H1 (cell line): ENCODE data around the gene IGF2R. TPM values are rescaled to one million over a fixed set of nuclear protein-coding genes. Genes with fewer than 3 reads are reported as not detected.

Source experiments
- CTCF ChIA-PET: fragments of 300-600 bp; sonication (Branson Sonifier 250); formaldehyde crosslinking; loops from one replicate; lab custom pipeline; 2021; ENCODE audit not compliant: partially characterized antibody; lab: Charles Lee
- POLR2A ChIA-PET: fragments of 300-600 bp; sonication (Branson Sonifier 250); formaldehyde crosslinking; loops from one replicate; lab custom pipeline; 2021; ENCODE audit warnings: inconsistent platforms; ENCODE audit not compliant: partially characterized antibody; lab: Charles Lee
- DNase-seq, 2 experiments: peaks; one replicate each; pipeline versions ENCODE4 v3.0.0 to v3.0.0-alpha.2; 2010 to 2022; ENCODE audit warnings: low spot score in 2 of 2, low read depth in 1 of 2, mixed read lengths in 1 of 2
- FAIRE-seq: peaks from 2 replicates; lab custom pipeline; 2011; peaks lifted over from hg19 to GRCh38; lab: Jason Lieb, UNC
- H2AFZ ChIP-seq: 2 replicates; pipeline ENCODE4 v1.8.1; 2012; ENCODE audit warnings: low read length, inconsistent platforms
- H2AK5ac ChIP-seq: 2 replicates; pipeline ENCODE4 v1.6.1; 2013; ENCODE audit warnings: low read depth, low read length
- H2BK120ac ChIP-seq: replicated peaks from 2 replicates; pipeline ENCODE3; 2013; ENCODE audit warnings: low read depth, low read length, inconsistent platforms
- H2BK12ac ChIP-seq: 2 replicates; pipeline ENCODE4 v1.6.1; 2013; ENCODE audit warnings: low read depth, low read length
- H2BK15ac ChIP-seq: 2 replicates; pipeline ENCODE4 v1.6.1; 2013; ENCODE audit warnings: low read length
- H2BK20ac ChIP-seq: 2 replicates; pipeline ENCODE4 v1.6.1; 2013; ENCODE audit warnings: low read length
- H2BK5ac ChIP-seq: 2 replicates; pipeline ENCODE4 v1.6.1; 2013; ENCODE audit warnings: low read depth, low read length
- H3K14ac ChIP-seq: 2 replicates; pipeline ENCODE4 v1.6.1; 2013; ENCODE audit warnings: inconsistent platforms; ENCODE audit not compliant: insufficient read length
- H3K18ac ChIP-seq: 2 replicates; pipeline ENCODE4 v1.6.1; 2013; ENCODE audit warnings: low read length; ENCODE audit errors: extremely low read depth
- H3K23ac ChIP-seq: 2 replicates; pipeline ENCODE4 v1.6.1; 2013; ENCODE audit warnings: inconsistent platforms; ENCODE audit not compliant: insufficient read length
- H3K23me2 ChIP-seq: 2 replicates; pipeline ENCODE4 v1.6.1; 2013; ENCODE audit warnings: low read depth, low read length
- H3K27ac ChIP-seq: 2 replicates; pipeline ENCODE4 v1.6.1; 2011; ENCODE audit warnings: low read depth, low read length, inconsistent platforms
- H3K27me3 ChIP-seq, 4 experiments: replicated peaks in 1 of 4; 1 replicate in 1 of 4; 2 replicates in 3 of 4; pipeline versions ENCODE4 v1.6.1 to v1.8.1; 2011 to 2013; ENCODE audit warnings: low read length in 3 of 4, mild to moderate bottlenecking in 3 of 4, inconsistent platforms in 2 of 4, mixed read lengths in 2 of 4, moderate library complexity in 1 of 4; ENCODE audit not compliant: control insufficient read depth in 3 of 4, insufficient read depth in 3 of 4; ENCODE audit errors: extremely low read depth in 1 of 4
- H3K36me3 ChIP-seq, 4 experiments: 2 replicates each; pipeline versions ENCODE4 v1.6.1 to v1.8.1; 2011 to 2013; ENCODE audit warnings: mild to moderate bottlenecking in 4 of 4, low read length in 3 of 4, moderate library complexity in 2 of 4, control low read depth in 1 of 4, inconsistent platforms in 1 of 4; ENCODE audit not compliant: insufficient read depth in 4 of 4, control insufficient read depth in 2 of 4
- H3K4ac ChIP-seq: replicated peaks from 2 replicates; pipeline ENCODE3; 2013; ENCODE audit warnings: low read length, low read depth, mixed read lengths, inconsistent platforms; ENCODE audit not compliant: insufficient read length
- H3K4me1 ChIP-seq, 4 experiments: replicated peaks in 1 of 4; 1 replicate in 1 of 4; 2 replicates in 3 of 4; pipeline versions ENCODE4 v1.6.1 to v1.8.1; 2011 to 2013; ENCODE audit warnings: low read length in 3 of 4, inconsistent platforms in 2 of 4, mixed read lengths in 1 of 4; ENCODE audit not compliant: insufficient read depth in 4 of 4, control insufficient read depth in 3 of 4
- H3K4me2 ChIP-seq, 2 experiments: 2 replicates each; pipeline versions ENCODE4 v1.6.1 to v1.8.1; 2011 to 2013; ENCODE audit warnings: low read depth in 2 of 2, low read length in 2 of 2, control low read depth in 1 of 2, inconsistent platforms in 1 of 2, mild to moderate bottlenecking in 1 of 2; ENCODE audit not compliant: insufficient read depth in 1 of 2
- H3K4me3 ChIP-seq, 4 experiments: fragments of 200-600, 300-600 bp in 1 of 4; sonication (generic), shearing (Covaris generic), sonication (Bioruptor Twin) in 1 of 4; 2 replicates each; pipeline versions ENCODE4 v1.5.1 to v1.8.1; 2011 to 2016; ENCODE audit warnings: low read length in 4 of 4, low read depth in 3 of 4, control low read depth in 2 of 4, inconsistent platforms in 2 of 4, mild to moderate bottlenecking in 2 of 4, mixed read lengths in 1 of 4, moderate library complexity in 1 of 4; ENCODE audit not compliant: insufficient read depth in 2 of 4; ENCODE audit errors: extremely low read depth in 1 of 4
- H3K56ac ChIP-seq: replicated peaks from 2 replicates; pipeline ENCODE3; 2013; ENCODE audit warnings: low read depth, mild to moderate bottlenecking, mixed read lengths, low read length, inconsistent platforms; ENCODE audit not compliant: insufficient read length
- H3K79me1 ChIP-seq: 2 replicates; pipeline ENCODE4 v1.6.1; 2013; ENCODE audit warnings: low read depth, low read length, control low read depth
- H3K79me2 ChIP-seq, 2 experiments: 2 replicates each; pipeline versions ENCODE4 v1.6.1 to v1.8.1; 2012 to 2013; ENCODE audit warnings: low read length in 2 of 2, mild to moderate bottlenecking in 2 of 2, inconsistent platforms in 1 of 2; ENCODE audit not compliant: insufficient read depth in 2 of 2, control insufficient read depth in 1 of 2
- H3K9ac ChIP-seq, 4 experiments: replicated peaks in 1 of 4; 1 replicate in 1 of 4; 2 replicates in 3 of 4; pipeline versions ENCODE4 v1.6.1 to v1.8.1; 2011 to 2013; ENCODE audit warnings: low read depth in 3 of 4, low read length in 3 of 4, control low read depth in 2 of 4, mild to moderate bottlenecking in 2 of 4, moderate library complexity in 2 of 4, inconsistent platforms in 1 of 4; ENCODE audit errors: extremely low read depth in 1 of 4
- H3K9me3 ChIP-seq, 2 experiments: 2 replicates each; pipeline versions ENCODE4 v1.6.1 to v1.8.1; 2012 to 2013; ENCODE audit warnings: mild to moderate bottlenecking in 2 of 2, moderate library complexity in 2 of 2, control low read depth in 1 of 2, inconsistent platforms in 1 of 2, low read depth in 1 of 2, low read length in 1 of 2, mixed read lengths in 1 of 2; ENCODE audit not compliant: insufficient read depth in 2 of 2
- H4K20me1 ChIP-seq, 2 experiments: replicated peaks in 1 of 2; 2 replicates each; pipeline versions ENCODE3 to v1.8.1; 2011 to 2013; ENCODE audit warnings: inconsistent platforms in 2 of 2, low read length in 2 of 2, mild to moderate bottlenecking in 1 of 2; ENCODE audit not compliant: insufficient read depth in 2 of 2, control insufficient read depth in 1 of 2
- H4K5ac ChIP-seq: 2 replicates; pipeline ENCODE4 v1.6.1; 2013; ENCODE audit warnings: low read length, low read depth, mixed read lengths, inconsistent platforms; ENCODE audit not compliant: insufficient read length
- H4K8ac ChIP-seq: 2 replicates; pipeline ENCODE4 v1.8.0; 2013; ENCODE audit warnings: mild to moderate bottlenecking, moderate library complexity, low read length, inconsistent platforms; ENCODE audit not compliant: insufficient read depth; ENCODE audit errors: extremely low read depth
- H4K91ac ChIP-seq: replicated peaks from 2 replicates; pipeline ENCODE3; 2013; ENCODE audit warnings: low read length, mixed read lengths, inconsistent platforms; ENCODE audit not compliant: insufficient read length
- FOSL1 ChIP-seq: IDR thresholded peaks from 2 replicates; pipeline ENCODE4 v1.6.1; 2011; ENCODE audit warnings: mild to moderate bottlenecking, low read depth, low read length, moderate library complexity; ENCODE audit not compliant: insufficient read depth
- TAF7 ChIP-seq: optimal IDR thresholded peaks from 2 replicates; pipeline ENCODE3; 2011; ENCODE audit warnings: low read depth, mild to moderate bottlenecking, inconsistent platforms, low read length, moderate library complexity, borderline replicate concordance
- WGBS, 2 experiments: shearing (Covaris generic) in 1 of 2; methylation state at CpG; one replicate each; pipeline versions ENCODE4 v1.1.6 to v1.1.7; 2013 to 2015; ENCODE audit warnings: low lambda C conversion rate in 2 of 2, mixed read lengths in 2 of 2, inconsistent platforms in 1 of 2, low coverage in 1 of 2, missing lambda C conversion rate in 1 of 2; ENCODE audit not compliant: insufficient replicate concordance in 2 of 2, insufficient coverage in 1 of 2, insufficient read length in 1 of 2; ENCODE audit errors: extremely low coverage in 1 of 2, missing lambda C conversion rate in 1 of 2; 5-methylcytosine and 5-hydroxymethylcytosine counted together
- polyA plus RNA-seq, 7 experiments: library from polyadenylated mRNA; depleted of rRNA in 3 of 7; stranded (reverse) in 5 of 7; unstranded in 2 of 7; fragments of >200 nt in 5 of 7; fragments of 200-250 nt in 2 of 7; gene quantifications; 1 replicate in 5 of 7; 2 replicates in 1 of 7; 4 replicates in 1 of 7; pipeline versions ENCODE4 v1.2.1 to v1.2.3, GENCODE V29; 2011 to 2013; ENCODE audit warnings: missing spikeins in 2 of 7, mixed read lengths in 2 of 7
- total RNA-seq: library from RNA; stranded (reverse); fragmentation: NEBNext Ultra II Directional; extraction: Animal tissue kit (Norgen Biotek cat#: 25700); gene quantifications from 2 replicates; pipeline ENCODE4 v1.2.1, GENCODE V29; 2021

Gene IGF2R
- total and polyA plus RNA-seq, 2 of the 8 experiments (the other 6 are each of a cell fraction or from before 2014, with no cell fraction given), result 20.6 to 74.1 TPM

DNA sequence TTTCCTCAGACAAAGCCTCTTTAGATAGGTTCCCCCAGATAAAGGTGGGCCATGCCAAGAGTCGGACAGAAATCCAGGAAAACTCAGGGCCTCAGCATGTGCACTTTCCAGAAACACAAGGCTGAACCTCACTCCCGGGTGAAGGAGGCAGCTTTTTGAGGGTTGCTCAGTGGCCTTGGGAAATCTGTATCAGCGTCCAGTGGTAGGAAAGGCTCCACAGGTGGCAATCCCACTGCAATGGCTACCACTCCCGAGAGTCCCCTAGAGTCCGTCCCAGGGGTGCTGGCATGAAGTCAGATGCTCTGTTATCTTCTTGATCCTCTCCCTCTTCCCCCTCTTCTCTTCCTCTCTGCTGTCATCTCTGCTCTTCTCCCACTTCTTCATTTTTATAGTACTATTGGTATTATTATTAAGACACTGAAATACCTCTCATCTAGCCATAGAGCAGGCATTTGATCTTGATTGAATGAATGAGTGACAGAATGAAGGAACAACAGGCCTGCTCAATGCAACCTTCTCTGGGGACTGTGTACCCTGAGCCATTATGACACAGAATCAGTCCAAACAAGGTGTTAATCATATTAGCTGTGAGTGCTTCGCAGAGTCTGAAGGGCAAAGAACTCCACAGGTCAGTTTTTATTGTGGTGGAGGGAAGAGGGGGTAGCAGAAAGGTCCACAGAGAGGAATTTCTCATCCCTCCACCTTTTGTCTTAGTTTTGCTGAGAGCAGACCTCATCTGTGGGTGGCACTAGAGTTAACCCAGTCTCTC lies 166.1 kb downstream of the IGF2R start:
- H2AK5ac ChIP-seq, result no peak overlapping the region
- DNase-seq (no peak), FAIRE-seq (no peak)
- no peak overlapping the region for H2BK5ac ChIP-seq
- H3K4me1 ChIP-seq, result peaks cover 7 to 31% (median 13%) of the 10 kb centered on the region in 4 experiments
- no peaks in the 10 kb centered on the region for H4K20me1 ChIP-seq
- ChIA-PET POLR2A (no interaction called here), CTCF (interaction anchor here (0.8 to 2.0 kb wide), 6 partner anchors 29 to 320 kb away, joined by 3 to 6 read pairs (median 4); no protein-coding TSS in a partner anchor)
- no peak overlapping the region for H3K9ac ChIP-seq
- no peak overlapping the region for H4K8ac ChIP-seq
- no peaks in the 10 kb centered on the region; a peak in 1 of 7 replicates for H3K27me3 ChIP-seq
- H2BK120ac ChIP-seq, result no peak overlapping the region
- H2BK15ac ChIP-seq, result no peak overlapping the region
- no peaks in the 10 kb centered on the region for H3K36me3 ChIP-seq
- H3K9me3 ChIP-seq, result no peaks in the 10 kb centered on the region
- no peaks in the 10 kb centered on the region for H3K79me2 ChIP-seq
- no peak overlapping the region for H3K23ac ChIP-seq
- H3K27ac ChIP-seq, result no peak overlapping the region
- no peak overlapping the region for H3K4me2 ChIP-seq
- no peak overlapping the region for H3K56ac ChIP-seq
- H2AFZ ChIP-seq, result no peak overlapping the region
- H2BK20ac ChIP-seq, result no peak overlapping the region
- no peak overlapping the region for H3K14ac ChIP-seq
- no peak overlapping the region for H3K4ac ChIP-seq
- H3K4me3 ChIP-seq, result no peak overlapping the region
- H3K23me2 ChIP-seq, result no peaks in the 10 kb centered on the region
- no peak overlapping the region for H4K5ac ChIP-seq
- 90% methylated on average over 6 of the region's 6 CpGs; no CpG with 5 or more reads in 1 of the 2 experiments for WGBS, 2 experiments
- no peak overlapping the region for H2BK12ac ChIP-seq
- H3K79me1 ChIP-seq, result no peaks in the 10 kb centered on the region
- H4K91ac ChIP-seq, result no peak overlapping the region
- H3K18ac ChIP-seq, result no peak overlapping the region
- TF ChIP-seq FOSL1 (no peak), TAF7 (no peak)
